ENCODE results near the gene METAP2.
"Not testable (repeated sequence)": the region's sequence is repeated elsewhere in the genome, so short reads cannot be mapped to it uniquely, and the experiment has no call there.

METAP2 gene

GRCh38 chr12:95473884-95474659 is at the start of gene METAP2:
METAP2 (plus strand) TSS chr12:95474152; CDS start chr12:95474180, 28 bp downstream.
- Histone ChIP-seq H3K36me3 (peaks cover 33% of the 10 kb centered on the region), H3K9me3 (no peaks in the 10 kb centered on the region), H3K27ac (peak within 1 kb of the TSS; percentile 96), H3K4me2 (peak within 1 kb of the TSS; percentile 87), H3K4me1 (peaks cover 27% of the 10 kb centered on the region), H3K4me3 (peak within 1 kb of the TSS; percentile 95), H3K27me3 (no peaks in the 10 kb centered on the region), H3K9ac (peak within 1 kb of the TSS; percentile 97), H4K20me1 (peaks cover 39% of the 10 kb centered on the region)
- no peak for TF ChIP-seq Cebpa-rat (IDR thresholded peaks at IDR 0.05)

GRCh38 chr12:95424271-95424994 is 49.5 kb upstream of the METAP2 start:
- H3K4me2 ChIP-seq = no peak overlapping the region
- H3K9ac ChIP-seq = no peak overlapping the region
- no peaks in the 10 kb centered on the region for H3K27me3 ChIP-seq
- no peak overlapping the region for H3K27ac ChIP-seq
- H3K9me3 ChIP-seq = no peaks in the 10 kb centered on the region
- no peaks in the 10 kb centered on the region for H3K36me3 ChIP-seq
- no peak overlapping the region for H3K4me3 ChIP-seq
- H3K4me1 ChIP-seq = peaks cover 9% of the 10 kb centered on the region; the same call in 1 of the 2 replicates
- TF ChIP-seq Cebpa-rat (IDR thresholded peaks at IDR 0.05) = no peak
- H4K20me1 ChIP-seq = no peaks in the 10 kb centered on the region

- Histone ChIP-seq H3K4me3 (no peak overlapping the region), H3K4me2 (no peak overlapping the region), H3K9ac (no peak overlapping the region), H4K20me1 (no peaks in the 10 kb centered on the region), H3K27me3 (no peaks in the 10 kb centered on the region), H3K4me1 (peaks cover 9% of the 10 kb centered on the region; the same call in 1 of the 2 replicates), H3K36me3 (no peaks in the 10 kb centered on the region), H3K27ac (no peak overlapping the region), H3K9me3 (no peaks in the 10 kb centered on the region)
- TF ChIP-seq Cebpa-rat (IDR thresholded peaks at IDR 0.05) = no peak
These were observed 44.8 kb upstream of the METAP2 start for GRCh38 chr12:95429172-95429510.

GRCh38 chr12:95431120-95431519 is 42.8 kb upstream of the METAP2 start:
- Histone ChIP-seq H3K4me2 (no peak overlapping the region), H3K9ac (no peak overlapping the region), H4K20me1 (no peaks in the 10 kb centered on the region), H3K27ac (no peak overlapping the region), H3K9me3 (no peaks in the 10 kb centered on the region), H3K27me3 (no peaks in the 10 kb centered on the region), H3K4me3 (no peak overlapping the region), H3K36me3 (no peaks in the 10 kb centered on the region), H3K4me1 (peaks cover 9% of the 10 kb centered on the region; the same call in 1 of the 2 replicates)
- no peak for TF ChIP-seq Cebpa-rat (IDR thresholded peaks at IDR 0.05)

GRCh38 chr12:95435355-95435754 is 38.6 kb upstream of the METAP2 start:
- H4K20me1 ChIP-seq = no peaks in the 10 kb centered on the region
- no peak overlapping the region for H3K4me3 ChIP-seq
- H3K36me3 ChIP-seq = no peaks in the 10 kb centered on the region
- H3K27me3 ChIP-seq = no peaks in the 10 kb centered on the region
- H3K4me2 ChIP-seq = no peak overlapping the region
- no peaks in the 10 kb centered on the region; the same call in 1 of the 2 replicates for H3K4me1 ChIP-seq
- H3K9me3 ChIP-seq = no peaks in the 10 kb centered on the region
- no peak overlapping the region for H3K9ac ChIP-seq
- H3K27ac ChIP-seq = no peak overlapping the region
- TF ChIP-seq Cebpa-rat (IDR thresholded peaks at IDR 0.05) = no peak

- Histone ChIP-seq H3K4me1 (no peaks in the 10 kb centered on the region; the same call in 1 of the 2 replicates), H3K9ac (no peak overlapping the region), H3K27me3 (no peaks in the 10 kb centered on the region), H4K20me1 (no peaks in the 10 kb centered on the region), H3K36me3 (no peaks in the 10 kb centered on the region), H3K4me2 (no peak overlapping the region), H3K27ac (no peak overlapping the region), H3K4me3 (no peak overlapping the region), H3K9me3 (no peaks in the 10 kb centered on the region)
- TF ChIP-seq Cebpa-rat (IDR thresholded peaks at IDR 0.05) = no peak
These were observed 36.4 kb upstream of the METAP2 start for GRCh38 chr12:95437565-95437964.

GRCh38 chr12:95439461-95440230 is 34.3 kb upstream of the METAP2 start:
- Histone ChIP-seq H3K9me3 (no peaks in the 10 kb centered on the region), H3K4me3 (no peak overlapping the region), H3K36me3 (no peaks in the 10 kb centered on the region), H3K9ac (no peak overlapping the region), H3K27ac (no peak overlapping the region), H3K27me3 (no peaks in the 10 kb centered on the region), H3K4me2 (no peak overlapping the region), H3K4me1 (no peaks in the 10 kb centered on the region; the same call in 1 of the 2 replicates), H4K20me1 (no peaks in the 10 kb centered on the region)
- no peak for TF ChIP-seq Cebpa-rat (IDR thresholded peaks at IDR 0.05)

- Histone ChIP-seq H3K4me1 (no peaks in the 10 kb centered on the region; the same call in 1 of the 2 replicates), H3K36me3 (no peaks in the 10 kb centered on the region), H3K9me3 (0 out of 2 replicates have a peak, but pooled peaks cover 3% of the 10 kb centered on the region), H3K9ac (no peak overlapping the region), H3K27me3 (no peaks in the 10 kb centered on the region), H3K4me3 (no peak overlapping the region), H3K4me2 (no peak overlapping the region), H3K27ac (no peak overlapping the region), H4K20me1 (no peaks in the 10 kb centered on the region)
- no peak for TF ChIP-seq Cebpa-rat (IDR thresholded peaks at IDR 0.05)
These were observed 33.6 kb upstream of the METAP2 start for GRCh38 chr12:95440401-95440800.

GRCh38 chr12:95443459-95443858 is 30.5 kb upstream of the METAP2 start:
- TF ChIP-seq Cebpa-rat (IDR thresholded peaks at IDR 0.05) = no peak
- Histone ChIP-seq H4K20me1 (no peaks in the 10 kb centered on the region), H3K4me1 (no peaks in the 10 kb centered on the region; the same call in 1 of the 2 replicates), H3K9me3 (peaks cover 16% of the 10 kb centered on the region), H3K4me2 (no peak overlapping the region), H3K27ac (no peak overlapping the region), H3K4me3 (no peak overlapping the region), H3K36me3 (no peaks in the 10 kb centered on the region), H3K27me3 (no peaks in the 10 kb centered on the region), H3K9ac (no peak overlapping the region)

- H3K27ac ChIP-seq, H4K20me1 ChIP-seq, H3K4me1 ChIP-seq, H3K9ac ChIP-seq, H3K4me2 ChIP-seq, H3K36me3 ChIP-seq, H3K4me3 ChIP-seq, H3K27me3 ChIP-seq: not testable (repeated sequence)
- peaks cover 19% of the 10 kb centered on the region for H3K9me3 ChIP-seq
These were observed 28.9 kb upstream of the METAP2 start for GRCh38 chr12:95445099-95445498.

All from BLaER1 (cell line).